Sciatic nerve (tissue), 2 donors: ENCODE results near the gene PPIL6. TPM values are rescaled to one million over a fixed set of nuclear protein-coding genes. Genes with fewer than 3 reads are reported as not detected.

Experiments
- ATAC-seq: fragments of 200-7000 bp; cut with Tn5 transposase; one replicate; pipeline ENCODE4 v1.9.1; 2020; ENCODE audit warnings: mild to moderate bottlenecking, moderate library complexity
- DNase-seq: peaks from one replicate; pipeline ENCODE4 v3.0.0-alpha.2; 2020; ENCODE audit warnings: low spot score
- intact Hi-C: fragments of 100-400 bp; cut with DNase I; formaldehyde crosslinking; loops from one replicate; pipeline ENCODE4 v1.14.2; 2022
- total RNA-seq: library from RNA; stranded (reverse); fragmentation: NEBNext Ultra II Directional; extraction: Animal tissue kit (Norgen Biotek cat#: 25700); gene quantifications from one replicate; pipeline ENCODE4 v1.2.1, GENCODE V29; 2021
- donor health status: DM: no; HTN: no; CAD: no.
- donor health status: DM: no; HTN: no; CAD: no.

The PPIL6 gene
- total RNA-seq, 1 donor from 2014 or later, result 7.1 TPM

DNA sequence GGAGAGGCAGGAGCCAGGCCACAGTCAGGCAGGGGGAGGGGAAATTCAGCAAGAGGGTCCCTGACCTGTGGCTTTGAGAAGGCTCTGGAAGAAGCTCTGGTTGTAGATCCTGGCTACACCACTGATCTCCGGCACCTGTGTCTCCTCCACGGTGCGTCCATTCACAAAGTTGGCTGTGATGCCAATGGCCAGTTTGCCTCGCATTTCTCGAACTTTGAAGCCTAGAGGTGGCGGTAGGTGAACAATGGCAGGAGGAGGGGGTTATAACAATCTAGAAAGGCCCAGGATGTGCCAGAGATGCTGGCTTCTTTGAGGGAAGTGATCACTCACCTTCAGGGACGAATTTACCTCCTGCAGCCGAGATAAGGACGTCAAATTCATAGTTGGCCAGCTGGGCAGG lies 11.8 kb upstream of the PPIL6 start:
- no peak for DNase-seq
- intact Hi-C loops, result no loop called here
- ATAC-seq, result no peak

GRCh38 chr6:109451376-109451775 lies 10.9 kb upstream of the PPIL6 start:
- intact Hi-C loops, result no loop called here
- no peak for ATAC-seq

GRCh38 chr6:109450801-109451200 lies 10.4 kb upstream of the PPIL6 start:
- no peak for DNase-seq
- ATAC-seq, result no peak
- intact Hi-C loops, result no loop called here

More at GRCh38 chr6:109451376-109451775, 10.9 kb upstream of the PPIL6 start:
- no peak for DNase-seq

GRCh38 chr6:109449795-109450673 lies 9.6 kb upstream of the PPIL6 start:
- ATAC-seq, result no peak
- no peak for DNase-seq
- intact Hi-C loops, result no loop called here

DNA sequence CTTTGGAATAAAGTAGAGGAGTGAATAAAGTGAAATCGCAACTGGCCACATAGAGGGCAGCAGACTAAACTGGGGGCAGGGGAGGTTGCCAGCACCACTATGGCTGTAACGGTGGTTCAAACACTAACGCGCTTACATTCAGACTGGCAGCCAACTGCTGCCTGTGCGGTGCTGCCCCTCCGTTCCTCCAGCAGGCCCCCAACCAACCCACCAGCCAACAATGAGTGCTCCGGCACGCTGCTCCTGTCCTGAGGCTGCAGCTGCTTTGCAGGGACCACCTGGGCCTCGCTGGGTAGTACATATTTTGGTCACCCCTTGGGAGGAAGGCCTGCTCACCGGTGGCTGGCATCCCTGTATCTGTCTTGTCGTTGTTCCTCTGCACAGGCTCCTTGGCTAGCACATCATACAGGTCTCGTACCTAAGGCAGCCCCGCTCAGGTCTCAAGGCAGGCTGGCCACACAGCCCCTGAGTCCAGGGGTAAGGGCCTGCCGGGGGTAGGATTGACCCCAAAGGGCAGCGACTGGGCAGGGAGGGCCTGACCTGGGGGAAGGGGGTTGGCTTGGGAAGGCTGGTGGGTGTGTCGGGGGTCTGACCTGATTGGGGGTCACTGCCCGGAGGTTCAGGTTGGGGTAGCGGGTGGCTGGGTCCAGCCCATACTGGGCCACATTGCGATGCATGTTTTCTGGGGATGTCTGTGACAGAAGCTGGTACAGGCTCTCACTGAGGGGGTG lies 8.8 kb upstream of the PPIL6 start:
- no peak for DNase-seq
- ATAC-seq, result no peak
- intact Hi-C loops, result no loop called here

- intact Hi-C loops, result no loop called here
- ATAC-seq (no peak), DNase-seq (no peak)
Measured at GRCh38 chr6:109448615-109449014, 8.2 kb upstream of the PPIL6 start.

DNA sequence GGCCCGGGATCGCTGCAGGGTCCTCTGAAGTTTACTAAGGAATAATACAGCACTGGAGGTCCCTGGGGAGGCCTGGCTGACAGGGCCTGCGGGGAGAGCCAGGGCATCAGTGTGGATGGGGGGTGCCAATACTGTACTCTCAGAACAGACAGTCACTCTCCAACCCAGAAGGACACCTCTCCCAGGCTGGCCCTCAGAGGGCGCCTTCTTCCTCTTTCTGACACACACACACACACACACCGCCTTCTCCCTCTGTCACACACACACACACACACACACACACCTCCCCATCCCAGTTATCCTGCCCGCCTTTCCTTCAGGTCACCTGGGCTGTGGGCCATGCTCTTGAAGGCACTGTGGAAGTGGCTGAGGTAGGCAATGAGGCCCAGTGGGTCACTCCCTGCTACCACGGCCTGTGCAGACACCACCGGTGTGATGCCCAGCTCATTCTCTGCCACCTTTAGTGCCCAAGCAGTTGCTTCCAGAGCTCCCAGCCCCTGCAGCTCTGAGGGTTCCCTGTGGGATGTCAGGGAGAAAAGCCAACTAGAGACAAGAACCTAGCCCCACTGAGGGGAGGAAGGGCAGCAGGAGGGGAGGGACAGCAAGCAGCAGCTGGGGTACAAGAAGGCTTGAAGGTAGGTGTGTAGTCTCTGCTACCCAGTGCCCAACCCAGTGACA lies 7.6 kb upstream of the PPIL6 start:
- intact Hi-C loops, result no loop called here
- ATAC-seq (no peak), DNase-seq (no peak)

DNA sequence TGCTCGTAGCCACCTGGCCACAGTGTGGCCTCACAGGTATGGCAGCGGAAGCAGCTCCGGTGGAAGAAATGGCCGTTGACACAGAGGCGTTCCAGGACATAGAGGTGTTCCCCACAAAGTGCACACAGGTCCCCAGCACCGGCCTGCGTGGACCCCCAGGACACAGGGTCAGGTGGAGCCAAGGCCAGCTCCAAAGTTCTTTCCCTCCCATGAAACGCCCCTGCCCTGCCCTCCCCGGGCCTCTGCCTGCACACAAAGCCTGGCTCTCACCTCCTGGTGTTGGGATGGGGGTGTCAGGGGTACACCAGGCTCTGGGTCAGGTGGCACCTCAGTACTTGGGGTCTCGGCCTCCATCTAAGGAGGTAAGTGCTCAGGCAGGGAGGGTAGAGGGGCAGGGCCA lies 6.7 kb upstream of the PPIL6 start:
- intact Hi-C loops, result no loop called here
- ATAC-seq, result no peak

DNA sequence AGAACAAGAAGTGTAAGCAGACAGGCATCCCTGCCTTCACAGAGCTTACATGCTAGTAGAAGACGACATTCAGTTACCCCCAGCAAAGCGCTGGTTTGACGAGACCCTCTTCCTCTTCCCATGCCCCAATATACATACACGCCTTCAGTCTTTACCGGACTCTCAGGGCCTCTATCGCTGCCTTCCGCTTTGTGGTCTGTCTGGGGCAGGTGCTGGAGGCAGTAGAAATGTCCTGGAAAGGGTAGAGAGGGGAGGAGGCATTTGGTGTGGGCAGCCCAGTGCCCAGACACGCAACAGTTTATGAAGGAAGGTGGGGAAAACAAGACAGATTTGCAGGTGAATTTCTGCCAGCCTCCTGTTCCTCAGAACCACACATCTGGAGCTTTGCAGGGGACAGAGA lies 6.1 kb upstream of the PPIL6 start:
- ATAC-seq, result no peak
- intact Hi-C loops, result no loop called here

More for the DNA sequence above, 6.7 kb upstream of the PPIL6 start:
- DNase-seq, result no peak

GRCh38 chr6:109446072-109446471 lies 5.6 kb upstream of the PPIL6 start:
- no peak for ATAC-seq
- no peak for DNase-seq
- intact Hi-C loops, result no loop called here

More for the DNA sequence above, 6.1 kb upstream of the PPIL6 start:
- no peak for DNase-seq

DNA sequence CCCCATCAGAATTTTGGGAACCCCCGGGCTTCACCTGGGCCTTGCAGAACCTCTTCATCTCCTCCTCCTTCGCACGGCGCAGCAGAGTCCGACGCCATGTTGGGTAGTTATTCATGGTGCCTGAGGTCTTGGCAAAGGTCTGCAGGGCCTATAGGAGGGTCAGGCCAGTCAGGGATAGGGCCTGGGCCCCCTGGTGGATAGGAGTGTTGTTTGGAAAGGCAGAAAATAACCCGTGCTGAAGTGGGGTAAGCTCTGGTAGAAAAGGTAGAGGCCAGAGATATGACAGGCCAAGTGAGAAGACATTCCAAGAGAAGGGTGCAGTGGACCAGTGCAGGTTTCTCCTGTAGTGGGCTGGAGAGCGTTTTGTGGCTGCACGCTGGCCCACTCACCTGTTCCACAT lies 5.0 kb upstream of the PPIL6 start:
- intact Hi-C loops, result no loop called here
- no peak for DNase-seq
- ATAC-seq, result no peak

DNA sequence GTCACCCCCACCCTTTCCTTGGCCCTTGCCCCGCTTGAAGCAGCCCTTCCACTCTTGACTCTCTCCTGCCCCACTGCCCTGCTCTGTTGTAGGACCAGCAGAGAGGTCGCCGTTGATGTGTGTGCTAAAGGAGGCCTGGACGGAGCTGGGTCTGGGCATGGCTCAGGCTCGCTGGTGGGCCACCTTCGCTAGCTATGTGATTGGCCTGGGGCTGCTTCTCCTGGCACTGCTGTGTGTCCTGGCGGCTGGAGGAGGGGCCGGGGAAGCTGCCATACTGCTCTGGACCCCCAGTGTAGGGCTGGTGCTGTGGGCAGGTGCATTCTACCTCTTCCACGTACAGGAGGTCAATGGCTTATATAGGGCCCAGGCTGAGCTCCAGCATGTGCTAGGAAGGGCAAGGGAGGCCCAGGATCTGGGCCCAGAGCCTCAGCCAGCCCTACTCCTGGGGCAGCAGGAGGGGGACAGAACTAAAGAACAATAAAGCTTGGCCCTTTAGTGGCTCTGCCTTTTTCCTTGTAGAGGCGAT lies 3.1 kb upstream of the PPIL6 start:
- no peak for ATAC-seq
- DNase-seq, result no peak
- intact Hi-C loops, result no loop called here

DNA sequence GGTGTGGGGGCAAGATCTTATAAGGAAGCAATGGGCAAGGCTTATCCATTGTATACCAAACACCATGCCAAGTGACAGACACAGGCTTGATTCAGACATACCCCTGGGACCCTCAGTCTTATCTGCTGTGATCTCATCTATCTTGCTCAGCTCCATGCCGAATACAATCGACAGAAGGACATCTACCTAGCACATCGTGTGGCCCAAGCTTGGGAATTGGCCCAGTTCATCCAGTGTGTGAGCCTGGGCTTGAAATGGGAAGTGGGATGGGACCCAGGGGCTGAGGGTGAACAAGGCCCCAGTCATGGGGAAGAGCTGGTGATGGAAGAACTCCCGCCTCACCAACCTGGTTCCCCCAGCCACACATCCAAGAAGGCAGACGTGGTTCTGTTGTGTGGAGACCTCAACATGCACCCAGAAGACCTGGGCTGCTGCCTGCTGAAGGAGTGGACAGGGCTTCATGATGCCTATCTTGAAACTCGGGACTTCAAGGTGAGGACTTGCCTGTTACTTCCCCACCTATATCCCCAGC lies 2.0 kb upstream of the PPIL6 start:
- no peak for ATAC-seq
- intact Hi-C loops, result no loop called here
- DNase-seq, result no peak

- no peak for DNase-seq
- intact Hi-C loops, result no loop called here
- peak; percentile 54 for ATAC-seq
Measured at GRCh38 chr6:109441069-109441816, 815 bp upstream of the PPIL6 start.

DNA sequence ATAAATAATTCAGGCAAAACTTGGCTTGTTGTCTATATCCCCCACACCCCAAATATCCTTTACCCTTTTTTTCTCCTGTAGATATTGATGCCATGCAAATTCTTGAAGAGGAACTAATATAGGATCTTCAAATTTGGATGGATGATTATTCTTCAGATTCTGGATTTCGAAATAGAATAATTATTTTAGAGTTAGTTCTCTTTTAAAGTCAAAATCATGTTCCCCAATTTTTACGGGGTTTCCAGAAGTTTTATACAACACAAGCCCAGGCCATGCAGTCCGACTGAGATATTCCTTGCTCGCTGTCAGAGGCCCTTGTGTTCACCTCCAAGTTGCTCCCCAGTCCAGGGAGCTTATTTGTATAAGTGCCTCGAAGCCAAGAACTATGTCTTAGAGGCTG lies 4.4 kb downstream of the PPIL6 start:
- no peak for ATAC-seq
- DNase-seq, result no peak
- intact Hi-C loops, result no loop called here

- ATAC-seq, result no peak
- DNase-seq, result no peak
- intact Hi-C loops, result no loop called here
Measured at GRCh38 chr6:109434456-109434855, 6.0 kb downstream of the PPIL6 start.

DNA sequence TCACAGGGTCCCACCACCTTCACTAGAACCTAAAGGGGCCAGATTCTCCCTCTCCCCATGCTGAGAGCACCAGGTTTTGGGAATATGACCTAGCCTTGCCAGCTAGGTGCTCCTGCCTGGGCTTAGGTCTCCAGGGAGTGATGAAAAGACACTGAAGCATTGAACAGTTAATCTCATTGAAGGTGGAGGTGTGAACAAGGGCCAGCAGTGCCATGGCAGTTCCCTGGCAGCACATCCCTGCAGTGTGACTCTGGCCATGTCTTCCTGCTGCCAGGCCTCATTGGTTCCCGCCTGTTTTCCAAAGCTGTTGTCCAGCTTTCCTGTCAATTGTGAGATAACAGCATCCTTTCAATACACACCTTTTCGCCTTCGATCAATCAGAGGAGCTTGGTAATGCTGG lies 10.9 kb downstream of the PPIL6 start:
- ATAC-seq (no peak), DNase-seq (no peak)
- intact Hi-C loops, result no loop called here

- DNase-seq, result no peak
- ATAC-seq, result peak; percentile 45
- intact Hi-C loops, result no loop called here
Measured at GRCh38 chr6:109428889-109429477, 11.4 kb downstream of the PPIL6 start.
